ENCODE measurements around the gene MMP25. TPM values are rescaled to one million over a fixed set of nuclear protein-coding genes. Genes with fewer than 3 reads are reported as not detected.
A peak's percentile ranks its signal among the peaks of the same experiment; 100 is the strongest.

Gene MMP25
- total and polyA plus RNA-seq, 9 of the 15 experiments (the other 6 are each of a cell fraction or from before 2014, with no cell fraction given) = 0.03 to 0.04 TPM; not detected in 7

- TF ChIP-seq ZNF609 (CRISPR knock-in tag; IDR thresholded peaks at IDR 0.05; ENCODE audit: borderline replicate concordance) (no peak), PHF20 (IDR thresholded peaks at IDR 0.05; ENCODE audit: partially characterized antibody) (no peak), ARID1B (IDR thresholded peaks at IDR 0.05) (peak; percentile 63), LEF1 (IDR thresholded peaks at IDR 0.05) (0 out of 2 replicates have a peak, but pooled peaks have one; percentile 34), TRIM28 (IDR thresholded peaks at IDR 0.05) (peak; percentile 63; the same call in 1 of the 2 replicates), PHTF2 (CRISPR knock-in tag; IDR thresholded peaks at IDR 0.05) (no peak), PRMT5 (CRISPR knock-in tag; IDR thresholded peaks at IDR 0.05) (no peak), E2F1 (CRISPR knock-in tag; IDR thresholded peaks at IDR 0.05) (no peak), MED1 (CRISPR knock-in tag; IDR thresholded peaks at IDR 0.05; ENCODE audit: borderline replicate concordance) (no peak), GATA2 (CRISPR knock-in tag; IDR thresholded peaks at IDR 0.05) (peak; percentile 47; the same call in 1 of the 2 replicates), ZFP36 (IDR thresholded peaks at IDR 0.05; ENCODE audit: low read depth, low read length, partially characterized antibody) (peak; percentile 77), CEBPB (tag; IDR thresholded peaks at IDR 0.05) (no peak), NELFE (IDR thresholded peaks at IDR 0.05; ENCODE audit: insufficient read depth, insufficient read length) (no peak), ZBTB33 (CRISPR knock-in tag; IDR thresholded peaks at IDR 0.05) (0 out of 2 replicates have a peak, but pooled peaks have one; percentile 18), BCLAF1 (IDR thresholded peaks at IDR 0.05; ENCODE audit: borderline replicate concordance in 1 of 2, control insufficient read depth in 1 of 2, low read depth in 2 of 2, low read length in 1 of 2) (no peak), DMBX1 (CRISPR knock-in tag; IDR thresholded peaks at IDR 0.05; ENCODE audit: borderline replicate concordance) (no peak)
These were observed 38.8 kb downstream of the MMP25 start (continued) for GRCh38 chr16:3084969-3085670.

Data from K562 (cell line).